ENCODE measurements around the gene BANF2. TPM values are rescaled to one million over a fixed set of nuclear protein-coding genes. Genes with fewer than 3 reads are reported as not detected.

Gene BANF2
- total and polyA plus RNA-seq, 2 of the 13 experiments (the other 11 are each of a cell fraction or from before 2014, with no cell fraction given) = 0.35 TPM; not detected in 1

GRCh38 chr20:17749978-17750721, 50.4 kb downstream of the BANF2 start (continued):
- TF ChIP-seq HNF4A (CRISPR knock-in tag; IDR thresholded peaks at IDR 0.05) (0 out of 2 replicates have a peak, but pooled peaks have one; percentile 27), ZNF280B (CRISPR knock-in tag; IDR thresholded peaks at IDR 0.05; ENCODE audit: borderline replicate concordance) (peak; percentile 51; the same call in 1 of the 2 replicates), SAP130 (CRISPR knock-in tag; IDR thresholded peaks at IDR 0.05; ENCODE audit: low read depth) (peak; percentile 52), SPEN (CRISPR knock-in tag; IDR thresholded peaks at IDR 0.05; ENCODE audit: low read depth) (peak; percentile 62), ZNF556 (CRISPR knock-in tag; IDR thresholded peaks at IDR 0.05; ENCODE audit: borderline replicate concordance) (peak; percentile 44; the same call in 1 of the 2 replicates), NRL (CRISPR knock-in tag; IDR thresholded peaks at IDR 0.05; ENCODE audit: borderline replicate concordance) (peak; percentile 81; the same call in 1 of the 2 replicates), RAD51 (IDR thresholded peaks at IDR 0.05; ENCODE audit: borderline replicate concordance) (no peak), ZBTB26 (CRISPR knock-in tag; IDR thresholded peaks at IDR 0.05; ENCODE audit: borderline replicate concordance) (peak; percentile 62; the same call in 1 of the 2 replicates), TFE3 (CRISPR knock-in tag; IDR thresholded peaks at IDR 0.05) (0 out of 2 replicates have a peak, but pooled peaks have one; percentile 36), PLSCR1 (CRISPR knock-in tag; IDR thresholded peaks at IDR 0.05; ENCODE audit: borderline replicate concordance) (no peak), TBX2 (CRISPR knock-in tag; IDR thresholded peaks at IDR 0.05; ENCODE audit: borderline replicate concordance) (peak; percentile 77), FOXJ3 (CRISPR knock-in tag; IDR thresholded peaks at IDR 0.05; ENCODE audit: borderline replicate concordance) (no peak), YY1 (IDR thresholded peaks at IDR 0.05; ENCODE audit: insufficient read depth, insufficient replicate concordance, low read depth, low read length) (peak; percentile 32), CSRNP1 (CRISPR knock-in tag; IDR thresholded peaks at IDR 0.05) (no peak), ARID3A (IDR thresholded peaks at IDR 0.05; ENCODE audit: low read depth, low read length) (no peak), PHF20 (CRISPR knock-in tag; IDR thresholded peaks at IDR 0.05) (no peak; the same call in 1 of the 2 replicates), POLR2AphosphoS2 (IDR thresholded peaks at IDR 0.05; ENCODE audit: low read depth, low read length) (no peak), GABPA (IDR thresholded peaks at IDR 0.05; ENCODE audit: low read depth, low read length) (peak; percentile 57), GABPA (CRISPR knock-in tag; IDR thresholded peaks at IDR 0.05; ENCODE audit: low read depth) (peak; percentile 87), ZNF274 (CRISPR knock-in tag; IDR thresholded peaks at IDR 0.05) (peak; percentile 78; the same call in 1 of the 2 replicates)

Measured in HepG2 (cell line).